Activated CD4-positive, alpha-beta T cell treated with anti-CD3 and anti-CD28 coated beads, Interleukin-2, amount 50 U/mL, for 4 hours (primary cell): Measurements from ENCODE around the gene ATP1A2.

Experiments used
- DNase-seq, 2 experiments: peaks; one replicate each; pipeline ENCODE4 v3.0.0-alpha.2; 2020

Gene ATP1A2

GRCh38 chr1:160186729-160187128 is 71.2 kb downstream of the ATP1A2 start:
- DNase-seq = no peak

GRCh38 chr1:160187407-160187806 is 71.8 kb downstream of the ATP1A2 start:
- no peak for DNase-seq

- no peak for DNase-seq
These were observed 72.8 kb downstream of the ATP1A2 start for GRCh38 chr1:160188341-160188740.

- DNase-seq = no peak
These were observed 74.4 kb downstream of the ATP1A2 start, which contains the start of gene CASQ1 for GRCh38 chr1:160189649-160190625. CASQ1 (plus strand) TSS chr1:160190575; CDS start chr1:160190752, 177 bp downstream.

- no peak for DNase-seq
These were observed 76.2 kb downstream of the ATP1A2 start for GRCh38 chr1:160191756-160192155.

GRCh38 chr1:160192234-160192633 is 76.7 kb downstream of the ATP1A2 start:
- DNase-seq = no peak
